GM23338 (cell line): Measurements from ENCODE around the gene ADCY5.

Experiments used
- CREB1 ChIP-seq: fragments of 250-450 bp; sonication (Bioruptor Pico); IDR thresholded peaks from 2 replicates; pipeline ENCODE4 v1.5.0; 2020; ENCODE audit warnings: low read depth, mild to moderate bottlenecking, moderate library complexity
- POLR2AphosphoS5 ChIP-seq: IDR thresholded peaks from 2 replicates; pipeline ENCODE4 v1.6.1; 2016; ENCODE audit warnings: antibody characterized with exemption, low read depth

DNA sequence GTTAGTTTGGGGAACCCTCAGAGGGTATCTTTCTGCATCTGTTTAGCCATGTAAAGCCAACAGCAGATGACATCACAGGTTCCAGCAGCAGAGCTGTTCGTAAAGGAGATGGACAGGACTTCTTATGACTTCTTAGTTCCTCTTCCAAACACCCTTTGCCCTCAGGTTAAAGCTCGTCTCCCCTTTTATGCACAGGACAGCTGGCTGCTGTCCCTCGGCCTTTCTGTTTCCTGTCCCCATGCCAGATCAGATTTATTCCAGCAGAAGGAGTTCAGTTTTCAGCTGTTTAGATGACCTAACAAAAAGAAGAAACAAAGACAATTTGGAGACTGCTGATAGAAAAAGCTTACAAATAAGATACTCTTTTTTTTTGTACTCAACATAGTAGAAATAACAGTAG is 202.0 kb downstream of the ADCY5 start:
- TF ChIP-seq CREB1 (no peak), POLR2AphosphoS5 (no peak)
